SU-DHL-6 (cell line): Measurements from ENCODE around the gene CDV3.

Experiments
- H2AFZ ChIP-seq: fragments of 200-600 bp; sonication (generic); 2 replicates; pipeline ENCODE4 v1.6.1; 2014; ENCODE audit warnings: low read depth, mild to moderate bottlenecking, moderate library complexity, mixed read lengths, antibody characterized with exemption, low read length; ENCODE audit not compliant: severe bottlenecking
- H3F3A ChIP-seq: fragments of 200-600 bp; shearing (Covaris generic); 2 replicates; pipeline ENCODE4 v1.6.0; 2016; ENCODE audit warnings: antibody characterized with exemption, mild to moderate bottlenecking; ENCODE audit not compliant: insufficient read depth
- H3K27ac ChIP-seq: fragments of 200-600 bp; sonication (generic); 2 replicates; pipeline ENCODE4 v1.5.1; 2016; ENCODE audit warnings: low read depth, mild to moderate bottlenecking, low read length, moderate library complexity, mixed read lengths
- H3K27me3 ChIP-seq: fragments of 200-600 bp; sonication (generic), shearing (Covaris generic); 2 replicates; pipeline ENCODE4 v1.6.0; 2014; ENCODE audit warnings: mild to moderate bottlenecking, low read length
- H3K36me3 ChIP-seq: fragments of 200-600 bp; sonication (generic); 2 replicates; pipeline ENCODE4 v1.6.1; 2014; ENCODE audit warnings: mild to moderate bottlenecking, low read length, mixed read lengths
- H3K4me2 ChIP-seq: fragments of 300-600, 200-600 bp; shearing (Covaris generic), sonication (generic); 2 replicates; pipeline ENCODE4 v1.6.0; 2014; ENCODE audit warnings: low read length, low read depth, mild to moderate bottlenecking; ENCODE audit not compliant: poor library complexity, severe bottlenecking
- H3K4me3 ChIP-seq: fragments of 200-600 bp; sonication (generic); 2 replicates; pipeline ENCODE4 v1.5.1; 2014; ENCODE audit warnings: antibody characterized with exemption, low read length, mild to moderate bottlenecking, mixed read lengths; ENCODE audit not compliant: insufficient read depth, poor library complexity, severe bottlenecking
- H3K79me2 ChIP-seq: fragments of 200-600 bp; sonication (generic); 2 replicates; pipeline ENCODE4 v1.6.1; 2014; ENCODE audit warnings: mild to moderate bottlenecking, low read length, moderate library complexity; ENCODE audit not compliant: insufficient read depth
- H3K9ac ChIP-seq: fragments of 200-600 bp; sonication (generic); 2 replicates; pipeline ENCODE4 v1.7.0; 2014; ENCODE audit warnings: mild to moderate bottlenecking, low read length
- H3K9me2 ChIP-seq: fragments of 200-600 bp; sonication (generic); replicated peaks from 2 replicates; pipeline ENCODE4 v1.6.1; 2014; ENCODE audit warnings: low read length; ENCODE audit not compliant: insufficient read depth
- H3K9me3 ChIP-seq: fragments of 200-600 bp; sonication (generic); 2 replicates; pipeline ENCODE4 v1.6.1; 2014; ENCODE audit warnings: low read length, mixed read lengths; ENCODE audit not compliant: insufficient read depth
- H4K20me1 ChIP-seq: fragments of 200-600 bp; sonication (generic); 2 replicates; pipeline ENCODE4 v1.6.1; 2014; ENCODE audit warnings: low read depth, mild to moderate bottlenecking, antibody characterized with exemption, low read length, moderate library complexity, mixed read lengths
- CTCF ChIP-seq: fragments of 200-600 bp; sonication (generic); IDR thresholded peaks from one replicate; pipeline ENCODE4 v1.5.1; 2017; ENCODE audit warnings: antibody characterized with exemption, mild to moderate bottlenecking, low read length, moderate library complexity; ENCODE audit not compliant: insufficient read depth, poor library complexity, severe bottlenecking
- EZH2phosphoT487 ChIP-seq: fragments of 200-600 bp; sonication (generic), shearing (Covaris generic); conservative IDR thresholded peaks from 2 replicates; pipeline ENCODE4 v1.6.1; 2018; ENCODE audit warnings: mild to moderate bottlenecking, antibody characterized with exemption, low read length, moderate library complexity, mixed read lengths

Gene CDV3

DNA sequence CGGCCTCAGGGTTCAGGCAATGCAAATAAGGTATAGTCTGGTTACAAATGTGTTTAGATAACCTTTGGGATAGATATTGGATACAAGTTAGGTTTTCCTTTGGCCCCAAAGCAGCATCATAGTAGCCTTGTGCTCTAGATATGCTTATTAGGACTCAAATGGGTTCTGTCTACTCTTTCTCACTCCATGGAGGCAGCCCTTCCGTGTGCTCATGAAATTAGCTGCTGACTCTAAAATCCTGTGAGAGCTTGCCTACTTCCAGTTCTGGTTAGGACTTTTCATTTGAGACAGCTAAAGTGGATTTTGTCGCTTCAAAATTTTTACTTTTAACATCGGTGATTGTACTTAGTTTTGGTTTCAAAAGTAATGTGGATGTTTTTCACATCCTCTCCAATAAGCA lies 1.6 kb downstream of the CDV3 start:
- no peaks in the 10 kb centered on the region for H3K9me3 ChIP-seq
- H3F3A ChIP-seq: peaks cover 47% of the 10 kb centered on the region
- H3K9me2 ChIP-seq: no peaks in the 10 kb centered on the region
- peaks cover 34% of the 10 kb centered on the region for H3K36me3 ChIP-seq
- H3K27me3 ChIP-seq: no peaks in the 10 kb centered on the region
- peaks cover 57% of the 10 kb centered on the region for H3K79me2 ChIP-seq
- peak overlapping the region; percentile 75 for H3K9ac ChIP-seq
- H3K4me3 ChIP-seq: peak overlapping the region; percentile 85
- H3K27ac ChIP-seq: peak overlapping the region; percentile 90
- TF ChIP-seq EZH2phosphoT487 (no peak), CTCF (no peak)
- H3K4me2 ChIP-seq: peak overlapping the region; percentile 84
- H2AFZ ChIP-seq: no peak overlapping the region
- H4K20me1 ChIP-seq: peaks cover 34% of the 10 kb centered on the region

GRCh38 chr3:133576169-133576568 lies 2.7 kb downstream of the CDV3 start:
- H4K20me1 ChIP-seq: peaks cover 39% of the 10 kb centered on the region

DNA sequence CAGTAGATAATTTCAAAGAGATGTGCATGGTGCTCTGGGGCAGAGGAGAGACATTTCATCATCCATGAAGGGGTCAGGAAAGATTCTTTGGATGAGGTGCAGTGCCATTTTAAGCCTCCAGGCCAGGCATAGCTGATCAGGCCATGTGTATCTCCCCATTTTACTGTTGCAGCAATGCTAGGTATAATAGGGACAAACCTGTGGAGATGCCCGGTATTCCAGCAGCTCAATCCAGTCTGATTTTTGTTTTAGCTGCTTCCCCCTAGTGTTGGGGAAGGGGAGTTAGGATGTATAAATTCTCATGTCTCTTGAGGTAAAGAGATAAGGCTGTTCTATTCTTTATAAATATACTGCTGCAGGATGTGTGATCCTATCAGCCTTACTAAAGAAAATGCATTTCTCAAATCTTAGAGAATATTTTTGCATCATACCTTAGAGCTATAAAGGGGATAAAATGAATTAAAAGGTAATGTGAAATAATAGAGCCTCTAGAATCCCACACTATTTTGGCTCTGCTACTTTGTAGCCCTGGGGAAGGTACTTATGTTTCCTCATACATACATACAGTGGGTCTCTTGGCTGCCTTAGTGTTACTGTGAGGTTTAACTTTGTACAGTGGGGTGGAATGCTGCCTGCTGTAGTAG lies 5.2 kb downstream of the CDV3 start:
- no peaks in the 10 kb centered on the region for H3K9me3 ChIP-seq
- peak; percentile 42 for TF ChIP-seq CTCF
- no peak for TF ChIP-seq EZH2phosphoT487
- no peak overlapping the region for H2AFZ ChIP-seq
- H4K20me1 ChIP-seq: peaks cover 59% of the 10 kb centered on the region
- H3K27me3 ChIP-seq: no peaks in the 10 kb centered on the region
- H3K36me3 ChIP-seq: peaks cover 61% of the 10 kb centered on the region
- peak overlapping the region; percentile 5; the same call in 1 of the 2 replicates for H3K27ac ChIP-seq
- no peaks in the 10 kb centered on the region for H3K9me2 ChIP-seq
- H3K79me2 ChIP-seq: peaks cover 93% of the 10 kb centered on the region
- no peak overlapping the region for H3K4me3 ChIP-seq
- H3K4me2 ChIP-seq: peak overlapping the region; percentile 84
- H3F3A ChIP-seq: peaks cover 50% of the 10 kb centered on the region
- H3K9ac ChIP-seq: 0 out of 2 replicates have a peak overlapping the region, but pooled peaks have one; percentile 75

More at GRCh38 chr3:133576169-133576568, 2.7 kb downstream of the CDV3 start:
- H3K9ac ChIP-seq: peak overlapping the region; percentile 75
- H3K36me3 ChIP-seq: peaks cover 38% of the 10 kb centered on the region
- H3K79me2 ChIP-seq: peaks cover 68% of the 10 kb centered on the region
- H3K4me3 ChIP-seq: peak overlapping the region; percentile 85
- peaks cover 47% of the 10 kb centered on the region for H3F3A ChIP-seq
- no peaks in the 10 kb centered on the region for H3K27me3 ChIP-seq
- peak overlapping the region; percentile 90 for H3K27ac ChIP-seq
- H3K4me2 ChIP-seq: peak overlapping the region; percentile 84
- H3K9me3 ChIP-seq: no peaks in the 10 kb centered on the region
- H2AFZ ChIP-seq: no peak overlapping the region
- H3K9me2 ChIP-seq: no peaks in the 10 kb centered on the region
- no peak for TF ChIP-seq CTCF
